SU-DHL-6 (cell line): ENCODE data around the gene SYNJ2BP.

Source experiments
- EZH2phosphoT487 ChIP-seq: fragments of 200-600 bp; sonication (generic), shearing (Covaris generic); conservative IDR thresholded peaks from 2 replicates; pipeline ENCODE4 v1.6.1; 2018; ENCODE audit warnings: mild to moderate bottlenecking, antibody characterized with exemption, low read length, moderate library complexity, mixed read lengths
- TF ChIP-seq, protein P1 (sequence below): fragments of 200-600 bp; sonication (generic); IDR thresholded peaks from one replicate; pipeline ENCODE4 v1.5.1; 2017; ENCODE audit warnings: antibody characterized with exemption, mild to moderate bottlenecking, low read length, moderate library complexity; ENCODE audit not compliant: insufficient read depth, poor library complexity, severe bottlenecking

GRCh38 chr14:70407621-70408020 lies 9.3 kb downstream of the SYNJ2BP start:
- TF ChIP-seq, protein P1, sequence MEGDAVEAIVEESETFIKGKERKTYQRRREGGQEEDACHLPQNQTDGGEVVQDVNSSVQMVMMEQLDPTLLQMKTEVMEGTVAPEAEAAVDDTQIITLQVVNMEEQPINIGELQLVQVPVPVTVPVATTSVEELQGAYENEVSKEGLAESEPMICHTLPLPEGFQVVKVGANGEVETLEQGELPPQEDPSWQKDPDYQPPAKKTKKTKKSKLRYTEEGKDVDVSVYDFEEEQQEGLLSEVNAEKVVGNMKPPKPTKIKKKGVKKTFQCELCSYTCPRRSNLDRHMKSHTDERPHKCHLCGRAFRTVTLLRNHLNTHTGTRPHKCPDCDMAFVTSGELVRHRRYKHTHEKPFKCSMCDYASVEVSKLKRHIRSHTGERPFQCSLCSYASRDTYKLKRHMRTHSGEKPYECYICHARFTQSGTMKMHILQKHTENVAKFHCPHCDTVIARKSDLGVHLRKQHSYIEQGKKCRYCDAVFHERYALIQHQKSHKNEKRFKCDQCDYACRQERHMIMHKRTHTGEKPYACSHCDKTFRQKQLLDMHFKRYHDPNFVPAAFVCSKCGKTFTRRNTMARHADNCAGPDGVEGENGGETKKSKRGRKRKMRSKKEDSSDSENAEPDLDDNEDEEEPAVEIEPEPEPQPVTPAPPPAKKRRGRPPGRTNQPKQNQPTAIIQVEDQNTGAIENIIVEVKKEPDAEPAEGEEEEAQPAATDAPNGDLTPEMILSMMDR, result no peak
- no peak for TF ChIP-seq EZH2phosphoT487
